ENCODE data around the gene MINDY4. TPM values are rescaled to one million over a fixed set of nuclear protein-coding genes. Genes with fewer than 3 reads are reported as not detected.

MINDY4 gene
- total and polyA plus RNA-seq, 2 donors (not counting 1 experiment from before 2014, with no cell fraction given): 0.12 to 1.1 TPM

- H3K4me1 ChIP-seq (ENCODE audit: control insufficient read depth in 2 of 2, insufficient read depth in 2 of 2, low read length in 2 of 2): no peaks in the 10 kb centered on the region
- H3K9ac ChIP-seq (ENCODE audit: low read length): no peak overlapping the region
- no peak overlapping the region for H3K27ac ChIP-seq (ENCODE audit: low read length in 2 of 2)
- H3K36me3 ChIP-seq (replicated peaks in 1 of 2; ENCODE audit: control extremely low read depth in 1 of 2, control insufficient read depth in 1 of 2, extremely low read depth in 1 of 2, insufficient read depth in 2 of 2, low read length in 1 of 2): no peaks in the 10 kb centered on the region
- ATAC-seq (ENCODE audit: low read depth): no peak
- no peaks in the 10 kb centered on the region for H3K27me3 Mint-ChIP-seq
- H4K20me1 ChIP-seq (ENCODE audit: control insufficient read depth, insufficient read depth, low read length, poor library complexity, severe bottlenecking): no peaks in the 10 kb centered on the region
- H3K27ac Mint-ChIP-seq: no peak overlapping the region
- H3K9me3 ChIP-seq (ENCODE audit: control extremely low read depth in 1 of 3, control insufficient read depth in 2 of 3, insufficient read depth in 1 of 3, low read length in 2 of 3): no peaks in the 10 kb centered on the region
- no peak overlapping the region for H2AFZ ChIP-seq (ENCODE audit: insufficient read depth, low read depth, low read length, poor library complexity, severe bottlenecking)
- no peaks in the 10 kb centered on the region for H3K79me2 ChIP-seq (ENCODE audit: control insufficient read depth, insufficient read depth, low read length)
- H3K4me1 Mint-ChIP-seq: no peaks in the 10 kb centered on the region
- no peak overlapping the region for H3K4me3 ChIP-seq (ENCODE audit: control extremely low read depth in 1 of 5, extremely low read depth in 1 of 5, insufficient read depth in 1 of 5, low read depth in 2 of 5, low read length in 4 of 5)
- DNase-seq: no peak
- CTCF ChIA-PET: no interaction called here
- intact Hi-C loops (cut with micrococcal nuclease): no loop called here
- WGBS (ENCODE audit: insufficient coverage): 83% methylated on average over 3 of the region's 3 CpGs
- TF ChIP-seq EZH2 (IDR thresholded peaks at IDR 0.05; ENCODE audit: borderline replicate concordance, insufficient read depth, low read depth, low read length, poor library complexity, severe bottlenecking) (no peak), CTCF (IDR thresholded peaks at IDR 0.05) (no peak)
- no peaks in the 10 kb centered on the region for H3K27me3 ChIP-seq (replicated peaks in 1 of 4; ENCODE audit: control extremely low read depth in 1 of 4, control insufficient read depth in 3 of 4, insufficient read depth in 4 of 4, low read length in 3 of 4)
- H3K4me2 ChIP-seq (replicated peaks; ENCODE audit: low read depth, low read length, poor library complexity, severe bottlenecking): no peak overlapping the region
- no peak overlapping the region for H3K4me3 Mint-ChIP-seq
- H3K9me3 Mint-ChIP-seq (ENCODE audit: insufficient read depth): no peaks in the 10 kb centered on the region
- POLR2A ChIA-PET: no interaction called here
Observed at GRCh38 chr7:30916255-30916654, 145.0 kb downstream of the MINDY4 start.

GRCh38 chr7:30916767-30917166 is 145.6 kb downstream of the MINDY4 start:
- no peaks in the 10 kb centered on the region for H3K9me3 Mint-ChIP-seq (ENCODE audit: insufficient read depth)
- ChIA-PET CTCF (interaction anchor here (1.2 kb wide), 1 partner anchor 23 kb away, joined by 3 read pairs; no protein-coding TSS in a partner anchor), POLR2A (no interaction called here)
- Histone ChIP-seq H3K27ac (ENCODE audit: low read length in 2 of 2) (no peak overlapping the region), H3K9me3 (ENCODE audit: control extremely low read depth in 1 of 3, control insufficient read depth in 2 of 3, insufficient read depth in 1 of 3, low read length in 2 of 3) (no peaks in the 10 kb centered on the region), H4K20me1 (ENCODE audit: control insufficient read depth, insufficient read depth, low read length, poor library complexity, severe bottlenecking) (no peaks in the 10 kb centered on the region), H3K9ac (ENCODE audit: low read length) (no peak overlapping the region), H3K4me3 (ENCODE audit: control extremely low read depth in 1 of 5, extremely low read depth in 1 of 5, insufficient read depth in 1 of 5, low read depth in 2 of 5, low read length in 4 of 5) (no peak overlapping the region), H3K27me3 (replicated peaks in 1 of 4; ENCODE audit: control extremely low read depth in 1 of 4, control insufficient read depth in 3 of 4, insufficient read depth in 4 of 4, low read length in 3 of 4) (no peaks in the 10 kb centered on the region), H3K4me2 (replicated peaks; ENCODE audit: low read depth, low read length, poor library complexity, severe bottlenecking) (no peak overlapping the region), H3K4me1 (ENCODE audit: control insufficient read depth in 2 of 2, insufficient read depth in 2 of 2, low read length in 2 of 2) (no peaks in the 10 kb centered on the region), H3K79me2 (ENCODE audit: control insufficient read depth, insufficient read depth, low read length) (no peaks in the 10 kb centered on the region), H2AFZ (ENCODE audit: insufficient read depth, low read depth, low read length, poor library complexity, severe bottlenecking) (no peak overlapping the region), H3K36me3 (replicated peaks in 1 of 2; ENCODE audit: control extremely low read depth in 1 of 2, control insufficient read depth in 1 of 2, extremely low read depth in 1 of 2, insufficient read depth in 2 of 2, low read length in 1 of 2) (no peaks in the 10 kb centered on the region)
- H3K4me1 Mint-ChIP-seq: no peaks in the 10 kb centered on the region
- no peaks in the 10 kb centered on the region for H3K27me3 Mint-ChIP-seq
- no peak for TF ChIP-seq EZH2 (IDR thresholded peaks at IDR 0.05; ENCODE audit: borderline replicate concordance, insufficient read depth, low read depth, low read length, poor library complexity, severe bottlenecking)
- TF ChIP-seq CTCF (IDR thresholded peaks at IDR 0.05): no peak
- intact Hi-C loops (cut with micrococcal nuclease): no loop called here
- ATAC-seq (ENCODE audit: low read depth) (no peak), DNase-seq (no peak)
- H3K27ac Mint-ChIP-seq: no peak overlapping the region
- 90% methylated on average over 7 of the region's 7 CpGs for WGBS (ENCODE audit: insufficient coverage)
- no peak overlapping the region for H3K4me3 Mint-ChIP-seq
